ENCODE results near the gene UPF3A.
A peak's percentile ranks its signal among the peaks of the same experiment; 100 is the strongest.

The UPF3A gene

DNA sequence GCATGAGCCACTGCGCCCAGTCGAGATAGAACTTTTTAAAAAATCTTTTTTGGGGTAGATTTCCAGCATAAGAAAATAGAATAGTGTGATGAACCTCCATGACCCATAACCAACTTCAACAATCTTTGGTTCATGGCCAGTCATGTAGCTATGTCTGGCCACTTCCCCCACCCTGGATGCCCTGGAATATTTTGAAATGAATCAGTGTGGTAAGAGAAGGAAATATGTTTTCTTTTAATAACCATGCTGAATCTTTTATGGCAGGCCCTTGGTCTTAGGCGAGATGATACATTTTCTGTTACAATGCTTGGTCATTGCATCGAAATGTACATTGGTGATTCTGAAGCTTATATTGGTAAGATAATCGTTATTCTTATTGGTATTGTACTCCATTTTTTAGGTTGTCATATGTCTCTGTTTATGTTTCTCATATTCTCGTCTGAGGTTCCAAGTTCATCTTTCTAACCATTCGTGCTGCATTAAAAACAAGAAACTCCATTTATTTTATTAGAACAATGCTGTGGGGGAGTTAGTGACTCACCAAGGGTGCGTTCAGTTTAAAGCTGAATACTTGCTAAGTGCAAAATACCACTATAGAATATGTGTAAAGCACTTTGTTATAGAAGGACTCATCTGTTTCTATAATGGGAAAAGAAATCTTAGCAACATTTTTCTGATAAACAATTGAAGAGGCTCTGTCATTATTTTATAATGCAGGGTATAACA is 16.4 kb upstream of the UPF3A start:
- no peak for DNase-seq

DNA sequence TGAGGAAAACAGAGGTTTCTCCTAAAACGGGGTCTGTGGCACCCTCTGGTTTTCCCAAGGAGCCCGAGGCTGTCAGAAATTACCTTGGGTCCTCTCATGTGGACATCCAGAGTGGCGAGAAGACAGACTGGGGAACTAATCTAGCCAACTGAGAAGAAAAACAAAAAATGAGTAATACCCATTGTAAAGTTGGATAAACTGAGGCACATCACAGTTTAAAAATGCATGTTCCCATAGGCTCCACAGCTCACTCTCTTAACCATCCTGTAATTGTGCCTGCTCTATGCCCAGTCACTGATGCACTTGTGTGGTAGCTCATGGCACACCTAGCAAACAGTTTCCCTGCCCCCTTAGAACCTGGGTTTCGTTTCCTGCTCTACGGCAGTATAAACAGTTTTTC is 15.2 kb upstream of the UPF3A start:
- no peak for DNase-seq

DNA sequence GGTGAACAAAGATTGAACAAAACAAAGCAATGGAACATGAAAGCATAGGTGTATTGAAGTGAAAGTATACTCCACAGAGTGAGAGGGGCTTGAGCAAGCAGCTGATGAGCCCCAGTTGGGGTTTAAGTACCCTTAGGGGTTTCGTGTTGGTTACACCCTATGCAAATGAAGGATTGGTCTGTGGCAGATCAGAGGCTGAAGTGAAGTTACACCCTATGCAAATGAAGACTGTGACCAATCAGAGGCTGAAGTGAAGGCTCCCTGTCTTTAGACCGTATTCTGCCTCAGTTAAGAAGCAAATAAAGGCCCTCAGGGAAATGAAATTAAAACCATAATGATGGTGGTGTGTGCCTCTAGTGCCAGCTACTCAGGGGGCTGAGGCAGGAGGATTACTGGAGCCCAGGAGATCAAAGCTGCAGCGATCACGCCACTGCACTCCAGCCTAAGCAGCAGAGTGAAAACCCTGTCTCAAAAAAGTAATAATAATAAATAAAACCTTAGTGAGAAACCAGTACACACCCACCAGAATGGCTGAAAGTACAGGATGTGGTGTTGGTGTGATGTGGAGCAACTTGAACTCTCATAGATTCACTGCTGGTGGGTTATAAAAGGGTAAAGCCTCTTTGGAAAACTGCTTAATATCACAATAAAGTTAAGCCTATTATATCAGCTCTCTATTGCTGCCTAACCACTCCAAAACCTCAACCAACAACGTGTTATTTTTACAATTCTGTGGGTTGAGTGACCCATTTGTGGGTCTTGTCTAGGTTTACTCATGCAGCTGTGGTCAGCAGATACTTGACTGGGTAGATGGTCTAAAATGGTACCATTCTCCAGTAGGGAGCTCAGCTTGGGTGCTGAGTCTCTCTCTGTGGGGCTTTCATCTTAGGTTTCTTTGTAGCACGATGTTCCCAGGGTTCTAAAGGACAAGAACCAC is 12.8 kb upstream of the UPF3A start:
- DNase-seq: no peak

DNA sequence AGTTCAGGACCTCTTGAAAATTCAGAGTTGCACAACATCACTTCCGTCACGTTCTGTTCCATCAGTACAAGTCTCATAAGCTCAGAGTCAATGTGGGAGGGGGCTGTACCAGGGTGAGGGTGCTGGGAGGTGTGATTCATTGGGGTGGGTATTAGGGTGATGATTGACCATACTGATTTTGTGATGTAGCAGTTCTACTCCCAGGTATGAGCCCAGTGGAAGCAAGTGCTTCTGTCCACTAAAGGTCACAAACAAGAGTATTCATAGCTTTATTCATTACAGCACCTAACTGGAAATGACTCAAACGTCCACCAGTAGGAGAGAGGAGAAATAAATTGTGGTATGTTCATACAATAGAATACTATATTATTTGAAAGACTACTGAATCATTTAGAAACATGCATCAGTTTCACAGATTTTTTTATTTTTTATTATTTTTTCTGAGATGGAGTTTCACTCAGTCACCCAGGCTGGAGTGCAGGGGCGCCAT is 12.1 kb upstream of the UPF3A start:
- DNase-seq: no peak

DNA sequence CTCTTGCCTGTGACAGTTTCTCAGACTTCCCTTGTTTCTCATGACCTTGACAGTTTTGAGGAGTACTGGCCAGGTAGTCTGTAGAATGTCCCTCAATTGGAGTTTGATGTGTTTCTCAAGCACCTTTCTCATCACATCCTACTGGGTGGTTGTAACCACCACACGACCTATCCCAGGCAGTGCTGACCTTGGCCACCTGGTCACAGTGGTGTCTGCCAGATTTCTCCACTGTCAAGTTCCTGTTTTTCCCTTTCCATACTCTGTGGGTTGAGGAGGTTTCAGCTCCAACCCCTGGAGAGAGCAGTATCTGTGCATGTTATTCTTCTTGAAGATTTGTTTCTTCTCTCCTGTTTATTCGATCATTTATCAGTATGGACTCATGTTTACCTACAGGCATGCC is 8.4 kb upstream of the UPF3A start:
- no peak for DNase-seq

DNA sequence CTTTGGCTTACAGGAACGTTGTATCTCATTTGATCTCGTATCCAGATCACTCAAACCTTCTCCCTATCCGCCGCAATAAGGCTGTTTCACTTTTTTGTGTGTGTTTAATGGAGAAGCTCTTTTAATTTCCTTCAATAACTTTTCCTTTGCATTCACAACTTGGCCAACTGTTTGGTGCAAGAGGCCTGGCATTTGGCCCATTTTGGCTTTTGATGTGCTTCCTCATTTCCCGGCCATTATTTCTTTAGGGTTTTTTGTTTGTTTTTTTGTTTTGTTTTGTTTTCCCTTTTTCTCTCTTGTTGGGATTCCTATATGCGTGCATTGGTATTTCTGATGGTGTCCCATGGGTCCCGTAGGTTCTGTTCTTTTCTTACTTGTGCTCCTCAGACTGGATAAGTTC is 6.1 kb upstream of the UPF3A start:
- no peak for DNase-seq

DNA sequence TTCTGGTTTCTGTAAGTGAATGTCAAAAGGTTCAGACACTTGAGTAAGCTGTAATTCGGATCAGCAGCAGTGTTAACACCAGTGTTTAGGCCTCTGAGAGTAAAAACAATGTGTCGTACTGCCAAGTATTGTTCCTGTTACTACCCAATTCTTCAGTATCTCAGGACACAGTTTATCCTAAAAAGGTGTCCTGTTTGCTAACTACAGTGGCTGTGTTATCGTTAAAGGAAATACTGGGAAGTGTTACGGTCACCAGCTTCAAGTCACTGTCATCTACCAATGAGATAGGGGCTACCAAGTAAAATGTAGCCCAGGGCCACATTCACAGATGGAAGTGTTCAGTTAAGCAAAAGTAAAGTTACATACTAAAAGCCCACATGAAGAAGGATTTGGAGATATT is 2.3 kb upstream of the UPF3A start:
- DNase-seq: no peak

DNA sequence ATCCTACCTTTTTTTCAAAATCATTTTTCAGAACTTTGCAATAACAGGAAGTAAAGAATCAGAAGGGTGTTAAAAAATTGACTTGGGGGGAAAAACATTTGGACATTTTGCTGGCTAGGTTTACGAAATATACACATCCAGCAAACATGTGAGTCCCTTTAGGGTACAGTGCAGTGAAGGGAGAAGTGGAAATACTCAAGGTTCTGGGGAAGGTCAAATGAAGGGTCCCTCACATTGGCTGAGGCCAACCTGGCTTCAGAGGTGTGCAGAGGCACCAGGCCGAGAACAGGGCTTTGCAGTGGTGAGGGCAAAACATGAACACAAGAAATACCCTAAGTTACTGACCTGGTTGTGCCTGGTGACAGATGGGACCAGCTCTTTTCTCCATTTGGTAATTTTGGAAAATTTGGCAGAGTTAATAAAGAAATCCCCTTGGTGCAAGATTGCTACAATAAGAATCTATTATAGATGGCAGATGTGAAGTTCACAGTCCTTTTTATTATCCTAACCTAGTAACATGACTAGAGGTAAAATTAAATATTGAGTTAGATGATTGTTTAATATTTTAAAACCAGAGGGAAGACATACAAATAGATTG is 1.5 kb upstream of the UPF3A start:
- no peak for DNase-seq

DNA sequence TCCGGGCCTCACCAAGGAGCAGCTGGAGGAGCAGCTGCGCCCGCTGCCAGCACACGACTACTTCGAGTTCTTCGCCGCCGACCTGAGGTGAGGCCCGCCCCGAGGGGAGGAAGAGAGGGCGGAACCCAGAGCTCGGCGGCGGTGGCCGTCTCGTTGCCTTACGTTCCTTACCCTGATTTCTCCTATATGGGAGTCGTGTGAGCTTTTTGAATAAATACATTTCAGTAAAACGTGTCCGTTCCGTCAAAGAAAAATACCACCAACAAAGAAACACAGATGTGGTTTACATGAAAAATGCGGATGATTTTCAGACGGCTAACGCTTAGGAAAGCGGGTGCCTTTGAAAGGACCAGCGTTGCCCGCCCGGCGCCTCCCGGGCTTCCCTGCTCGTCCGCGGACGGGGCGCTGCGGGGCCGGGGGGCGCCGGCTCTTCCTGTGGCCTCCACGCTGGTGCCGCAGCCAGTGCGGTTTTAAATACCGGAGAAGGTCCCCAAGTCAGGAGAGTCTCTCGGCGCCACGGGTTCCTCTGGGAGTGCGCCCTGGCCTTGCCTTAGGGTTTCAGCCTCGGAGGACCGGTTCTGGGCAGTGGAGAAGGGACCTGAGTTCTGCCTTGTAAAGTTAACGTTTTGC is 755 bp downstream of the UPF3A start:
- peak; percentile 60 to 71 for DNase-seq

DNA sequence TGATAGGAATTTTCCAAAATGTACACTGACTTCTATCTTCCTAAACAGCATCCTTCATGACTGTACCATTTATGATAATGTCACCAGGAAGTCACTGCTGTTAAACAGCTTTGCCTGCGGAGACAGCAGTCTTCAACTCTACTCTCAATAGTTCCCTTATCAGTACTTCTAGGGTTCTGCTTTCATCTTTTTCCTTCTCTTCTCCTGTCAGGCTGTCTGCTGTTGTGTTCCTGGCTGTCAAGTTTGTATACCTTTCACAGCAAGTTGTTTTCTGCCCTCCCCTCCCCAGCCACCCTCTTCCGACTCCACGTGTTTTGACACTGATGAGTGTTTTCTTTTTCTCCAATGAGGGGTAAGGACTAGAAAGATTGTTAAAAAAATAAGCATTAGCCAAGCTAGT is 2.2 kb downstream of the UPF3A start:
- DNase-seq: no peak

DNA sequence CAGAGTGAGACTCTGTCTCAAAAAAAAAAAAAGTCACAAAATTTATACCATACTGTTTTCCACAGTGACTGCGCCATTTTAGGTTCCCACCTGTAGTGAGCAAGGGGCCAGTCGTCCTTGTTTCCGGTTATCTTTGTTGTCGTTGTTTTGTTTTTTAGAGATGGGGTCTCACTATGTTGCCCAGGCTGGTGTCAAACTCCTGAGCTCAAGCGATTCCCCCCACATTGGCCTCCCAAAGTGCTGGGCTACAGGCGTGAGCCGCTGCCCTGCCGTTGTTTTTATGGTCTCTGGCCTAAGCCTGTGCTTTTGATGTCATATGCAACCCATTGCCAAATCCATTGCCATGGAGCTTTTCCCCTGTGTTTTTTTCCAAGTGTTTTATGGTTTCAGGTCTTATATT is 3.3 kb downstream of the UPF3A start:
- DNase-seq: no peak

DNA sequence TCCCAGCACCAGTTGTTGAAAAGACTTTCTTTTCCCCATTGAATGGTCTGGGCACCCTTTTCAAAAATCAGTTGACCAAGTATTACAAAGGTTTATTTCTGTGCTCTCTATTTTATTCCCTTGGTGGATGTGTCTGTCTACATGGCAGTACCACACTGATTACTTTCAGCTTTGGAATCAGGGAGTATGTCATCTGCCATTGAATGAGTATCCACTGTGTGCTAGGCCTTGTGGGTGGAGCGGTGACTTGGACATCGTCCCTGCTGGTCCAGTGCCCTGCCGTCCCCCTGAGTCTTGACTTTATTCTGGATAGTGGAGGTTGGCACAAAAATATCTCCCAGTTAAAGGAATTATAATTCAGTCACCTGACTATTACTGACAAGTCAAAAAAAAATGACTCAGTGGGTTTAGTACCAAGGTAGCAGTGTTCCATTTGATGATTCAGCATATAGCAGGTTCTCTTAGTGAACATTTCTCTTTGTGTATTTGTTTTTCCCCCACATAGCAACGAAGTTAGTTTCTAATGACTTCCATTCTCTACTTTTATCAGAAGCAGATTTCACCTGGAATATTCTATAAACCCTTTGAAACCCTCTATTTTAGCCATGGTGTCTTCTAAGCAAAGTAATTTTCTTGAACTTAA is 3.9 kb downstream of the UPF3A start:
- DNase-seq: no peak

DNA sequence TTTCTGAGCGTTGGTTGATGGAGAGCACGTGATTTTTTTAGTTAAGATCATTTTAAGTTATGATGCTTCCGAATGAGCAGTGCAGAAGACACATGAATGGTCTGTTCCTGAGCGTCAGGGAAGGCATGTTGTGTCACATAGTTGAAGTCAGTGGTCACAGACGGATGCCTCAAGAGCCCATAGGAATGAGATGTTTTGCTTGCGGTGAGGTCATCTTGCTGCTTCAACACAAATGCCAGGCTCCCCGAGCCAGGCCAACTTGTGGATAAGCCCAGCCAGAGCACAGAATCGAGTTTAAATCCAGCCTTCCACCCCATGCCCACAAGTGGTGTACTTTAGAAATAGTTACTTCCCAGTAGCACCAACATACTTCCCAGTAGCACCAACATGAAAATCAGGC is 5.4 kb downstream of the UPF3A start:
- no peak for DNase-seq

DNA sequence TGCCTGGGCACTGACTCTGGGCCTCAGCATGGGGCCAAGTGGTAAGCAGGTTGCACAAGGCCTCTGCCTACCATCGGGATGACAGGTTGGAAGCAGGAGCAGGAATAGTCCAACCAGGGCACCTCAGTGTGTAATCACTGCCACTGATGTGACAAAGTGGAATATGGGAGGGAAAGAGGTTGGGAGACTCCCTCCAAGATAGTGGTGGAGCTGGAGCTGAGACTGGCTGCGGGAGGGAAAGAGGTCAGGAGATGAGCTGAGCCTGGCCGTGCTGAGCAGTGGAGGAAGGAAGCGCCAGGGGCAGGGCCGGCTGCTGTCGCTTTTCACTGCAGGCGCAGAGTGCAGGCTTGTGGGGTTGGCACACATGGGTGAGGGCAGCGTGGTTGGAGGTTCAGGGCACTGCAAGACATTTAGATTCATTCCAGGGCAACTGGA is 6.8 kb downstream of the UPF3A start:
- DNase-seq: no peak

DNA sequence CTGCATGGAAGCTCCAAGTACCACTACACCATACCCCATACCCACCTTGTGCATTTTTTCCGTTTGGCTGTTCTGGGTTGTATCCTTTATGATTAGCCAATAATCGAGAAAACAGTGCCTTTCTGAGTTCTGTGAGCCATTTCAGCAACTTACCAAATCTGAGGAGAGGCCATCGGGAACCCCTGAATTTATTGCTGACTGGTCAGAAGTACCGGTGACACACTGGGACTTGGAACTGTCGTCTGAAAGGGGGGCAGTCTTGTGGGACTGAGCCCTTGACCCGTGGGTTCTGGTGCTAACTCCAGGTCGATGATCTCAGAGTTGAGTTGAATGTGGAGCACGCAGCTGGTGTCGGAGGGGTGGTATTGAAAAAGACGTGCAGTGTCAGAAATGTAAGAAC is 15.0 kb downstream of the UPF3A start:
- DNase-seq: no peak

DNA sequence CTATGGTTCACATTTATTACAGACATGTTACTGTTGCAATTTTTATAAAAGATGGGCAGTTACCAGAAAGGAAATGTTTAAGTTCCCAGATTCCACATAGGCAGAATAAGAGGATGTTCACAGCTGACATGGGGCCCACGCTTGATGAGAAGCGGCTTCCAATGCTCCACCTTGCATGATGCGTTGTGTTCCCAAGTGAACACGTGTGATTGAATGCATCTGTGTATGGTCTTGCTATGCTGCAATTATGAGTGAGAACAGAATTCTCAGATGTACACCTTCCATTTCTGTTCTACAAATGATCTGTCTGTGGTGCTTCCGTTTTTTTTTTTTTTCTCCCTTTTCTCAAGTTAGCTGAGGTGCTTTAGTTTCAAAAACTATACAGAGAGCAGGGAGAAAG is 15.5 kb downstream of the UPF3A start:
- no peak for DNase-seq

DNA sequence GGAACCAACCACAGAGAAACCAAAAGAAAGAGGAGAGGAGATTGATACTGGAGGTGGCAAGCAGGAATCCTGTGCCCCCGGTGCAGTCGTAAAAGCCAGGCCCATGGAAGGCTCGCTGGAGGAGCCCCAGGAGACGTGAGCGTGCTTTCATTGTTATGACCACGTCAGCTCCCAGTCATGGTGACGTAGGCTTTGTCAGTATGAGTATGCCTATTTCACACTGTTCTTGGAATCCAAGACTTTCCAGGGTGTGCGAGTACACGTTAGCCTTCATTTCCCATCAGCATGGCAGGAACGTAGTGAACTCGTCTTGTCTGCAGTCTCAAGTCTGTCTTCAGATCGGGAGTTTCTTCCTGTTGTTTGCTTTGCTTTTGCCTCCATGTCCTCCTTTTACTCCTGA is 17.5 kb downstream of the UPF3A start:
- DNase-seq: no peak

DNA sequence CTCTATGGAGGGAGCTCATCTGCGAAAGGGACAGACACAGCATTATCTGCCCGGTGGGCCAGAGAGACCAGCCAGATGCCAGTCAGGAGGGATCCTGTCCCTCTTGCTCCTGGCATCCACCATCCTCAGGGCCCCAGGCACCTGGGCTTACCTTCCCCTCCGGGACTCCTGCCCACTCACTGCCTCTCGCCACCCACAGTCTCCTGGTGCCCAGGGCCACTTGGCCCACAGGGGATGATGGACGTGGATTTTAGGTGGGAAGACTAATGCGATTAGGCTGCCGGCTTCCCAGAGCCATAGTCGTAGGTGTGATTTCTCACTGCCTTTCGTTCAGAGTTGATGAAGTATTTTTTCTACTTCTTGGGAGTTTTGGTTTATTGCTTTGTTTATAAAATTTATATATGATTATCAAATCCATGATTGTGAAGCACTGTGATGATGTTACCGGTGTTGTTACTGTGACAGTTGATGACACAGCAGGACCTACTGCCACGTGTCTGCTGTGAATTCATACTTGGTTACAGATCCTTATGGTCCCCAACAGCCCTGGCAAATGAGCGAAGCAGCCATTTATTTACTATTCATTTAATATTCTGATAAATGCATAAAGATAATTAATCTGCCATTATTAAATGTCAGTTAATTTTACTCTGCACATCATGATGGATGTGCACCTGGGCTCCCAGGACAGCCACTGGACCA is 18.4 kb downstream of the UPF3A start:
- DNase-seq: no peak

DNA sequence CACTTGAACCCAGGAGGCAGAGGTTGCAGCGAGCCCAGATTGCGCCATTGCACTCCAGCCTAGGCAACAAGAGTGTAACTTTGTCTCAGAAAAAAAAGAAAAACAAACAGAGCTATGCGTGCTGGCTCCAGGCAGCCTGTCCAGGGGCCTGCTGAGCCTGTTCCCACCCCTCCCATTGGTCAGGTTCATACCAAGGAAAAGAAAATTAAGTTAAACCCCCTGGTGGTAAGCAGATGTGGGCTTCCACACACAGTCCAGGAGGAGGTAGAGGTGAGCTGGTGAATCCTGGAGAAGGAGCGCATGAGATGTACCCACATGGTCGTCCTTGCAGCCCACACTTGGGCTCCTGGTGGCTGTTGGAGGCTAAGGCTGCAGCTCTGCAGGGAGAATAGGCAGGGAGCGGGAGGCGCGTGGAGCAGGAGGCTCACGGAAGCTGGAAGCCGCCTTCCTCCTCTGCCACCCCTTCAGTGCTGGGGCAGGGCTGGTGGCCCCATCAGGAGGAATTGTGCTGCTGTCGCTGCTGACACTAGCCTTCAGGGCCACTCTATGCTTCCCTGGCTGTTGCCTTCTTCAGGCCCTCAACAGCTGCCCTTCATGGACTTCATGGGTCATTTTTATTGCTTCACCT is 22.4 kb downstream of the UPF3A start:
- no peak for DNase-seq

DNA sequence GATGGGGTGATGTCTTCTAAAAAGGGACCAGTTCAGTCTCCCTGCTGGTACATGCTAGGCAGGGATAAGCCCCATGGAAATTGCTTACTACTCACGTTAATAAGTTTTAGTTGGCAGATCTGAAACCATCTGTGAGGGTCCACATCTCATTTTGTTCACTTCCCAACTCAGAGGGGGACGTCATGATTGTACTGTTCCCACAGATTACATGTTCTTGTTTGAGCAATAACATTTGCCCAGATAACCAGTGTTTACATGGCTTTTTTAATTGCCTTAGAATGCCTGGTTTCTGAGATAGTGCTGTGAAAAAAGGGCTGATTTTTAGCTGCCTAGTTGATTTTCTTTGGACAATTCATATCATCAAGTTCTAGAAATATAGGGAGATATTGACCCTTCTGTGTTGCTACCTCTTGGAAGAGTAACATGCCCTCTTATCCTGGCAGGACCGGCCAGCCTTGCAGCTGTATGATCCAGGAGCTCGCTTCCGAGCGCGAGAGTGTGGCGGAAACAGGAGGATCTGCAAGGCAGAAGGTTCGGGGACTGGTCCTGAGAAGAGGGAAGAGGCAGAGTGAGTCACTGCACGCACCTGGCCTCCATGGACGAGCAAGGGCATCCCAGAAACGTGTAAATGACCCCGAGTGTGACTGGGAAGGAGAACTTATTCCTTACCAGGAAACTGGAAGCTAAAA is 23.1 kb downstream of the UPF3A start:
- no peak for DNase-seq

DNA sequence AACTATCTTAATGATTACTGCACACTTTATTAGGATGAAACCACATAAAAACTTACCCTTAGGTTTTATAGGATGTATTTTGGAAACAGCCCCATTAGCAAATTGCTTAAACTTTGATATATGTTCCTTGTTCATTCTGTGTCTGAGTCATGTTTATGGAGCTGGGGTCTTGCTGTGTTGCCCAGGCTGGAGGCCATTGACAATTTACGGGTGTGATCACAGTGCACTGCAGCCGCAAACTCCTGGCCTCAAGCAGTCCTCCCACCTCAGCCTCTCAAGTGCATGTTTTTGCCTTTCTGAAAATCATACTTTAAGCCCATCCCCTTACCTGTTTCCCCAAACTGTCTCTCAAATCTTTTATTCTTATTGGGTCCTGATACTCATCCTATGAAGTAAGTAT is 27.7 kb downstream of the UPF3A start:
- DNase-seq: no peak
